ENCODE measurements around the gene HPDL. TPM values are rescaled to one million over a fixed set of nuclear protein-coding genes. Genes with fewer than 3 reads are reported as not detected.
A peak's percentile ranks its signal among the peaks of the same experiment; 100 is the strongest.

HPDL gene
- total and polyA plus RNA-seq, 10 of the 15 experiments (the other 5 are each of a cell fraction or from before 2014, with no cell fraction given): 1.3 to 75.5 (median 31.8) TPM

DNA sequence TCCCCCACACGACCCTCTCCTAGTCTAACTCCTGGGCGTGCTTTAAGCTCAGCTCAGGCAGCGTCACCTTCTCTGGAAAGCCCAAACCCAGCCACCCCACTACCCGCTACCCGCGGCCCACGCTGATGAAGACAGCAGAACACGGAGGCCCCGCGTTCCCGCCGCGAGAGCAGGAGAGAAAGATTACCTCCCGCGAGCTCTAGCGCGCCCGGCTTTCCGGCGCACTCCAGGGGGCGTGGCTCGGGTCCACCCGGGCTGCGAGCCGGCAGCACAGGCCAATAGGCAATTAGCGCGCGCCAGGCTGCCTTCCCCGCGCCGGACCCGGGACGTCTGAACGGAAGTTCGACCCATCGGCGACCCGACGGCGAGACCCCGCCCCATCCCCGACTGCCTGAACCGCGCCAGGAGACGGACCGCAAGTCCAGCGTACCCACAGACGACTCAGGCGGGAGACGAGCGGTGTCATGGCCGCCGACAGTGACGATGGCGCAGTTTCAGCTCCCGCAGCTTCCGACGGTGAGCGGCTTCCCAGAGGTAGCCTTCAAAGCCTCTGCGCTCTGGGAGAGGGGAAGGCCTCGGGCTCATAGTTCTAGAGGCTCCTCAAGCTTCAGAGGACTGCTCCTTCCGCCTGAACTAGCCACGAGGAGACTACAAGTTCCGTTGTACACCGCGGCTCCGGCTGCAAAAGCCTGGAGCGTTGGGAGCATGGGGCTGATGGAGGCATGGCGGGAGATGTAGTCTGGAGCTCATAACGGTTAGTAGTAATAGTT, 13.3 kb downstream of the HPDL start, which contains the start of the genes MUTYH and TOE1 (continued):
- TF ChIP-seq, protein P1, sequence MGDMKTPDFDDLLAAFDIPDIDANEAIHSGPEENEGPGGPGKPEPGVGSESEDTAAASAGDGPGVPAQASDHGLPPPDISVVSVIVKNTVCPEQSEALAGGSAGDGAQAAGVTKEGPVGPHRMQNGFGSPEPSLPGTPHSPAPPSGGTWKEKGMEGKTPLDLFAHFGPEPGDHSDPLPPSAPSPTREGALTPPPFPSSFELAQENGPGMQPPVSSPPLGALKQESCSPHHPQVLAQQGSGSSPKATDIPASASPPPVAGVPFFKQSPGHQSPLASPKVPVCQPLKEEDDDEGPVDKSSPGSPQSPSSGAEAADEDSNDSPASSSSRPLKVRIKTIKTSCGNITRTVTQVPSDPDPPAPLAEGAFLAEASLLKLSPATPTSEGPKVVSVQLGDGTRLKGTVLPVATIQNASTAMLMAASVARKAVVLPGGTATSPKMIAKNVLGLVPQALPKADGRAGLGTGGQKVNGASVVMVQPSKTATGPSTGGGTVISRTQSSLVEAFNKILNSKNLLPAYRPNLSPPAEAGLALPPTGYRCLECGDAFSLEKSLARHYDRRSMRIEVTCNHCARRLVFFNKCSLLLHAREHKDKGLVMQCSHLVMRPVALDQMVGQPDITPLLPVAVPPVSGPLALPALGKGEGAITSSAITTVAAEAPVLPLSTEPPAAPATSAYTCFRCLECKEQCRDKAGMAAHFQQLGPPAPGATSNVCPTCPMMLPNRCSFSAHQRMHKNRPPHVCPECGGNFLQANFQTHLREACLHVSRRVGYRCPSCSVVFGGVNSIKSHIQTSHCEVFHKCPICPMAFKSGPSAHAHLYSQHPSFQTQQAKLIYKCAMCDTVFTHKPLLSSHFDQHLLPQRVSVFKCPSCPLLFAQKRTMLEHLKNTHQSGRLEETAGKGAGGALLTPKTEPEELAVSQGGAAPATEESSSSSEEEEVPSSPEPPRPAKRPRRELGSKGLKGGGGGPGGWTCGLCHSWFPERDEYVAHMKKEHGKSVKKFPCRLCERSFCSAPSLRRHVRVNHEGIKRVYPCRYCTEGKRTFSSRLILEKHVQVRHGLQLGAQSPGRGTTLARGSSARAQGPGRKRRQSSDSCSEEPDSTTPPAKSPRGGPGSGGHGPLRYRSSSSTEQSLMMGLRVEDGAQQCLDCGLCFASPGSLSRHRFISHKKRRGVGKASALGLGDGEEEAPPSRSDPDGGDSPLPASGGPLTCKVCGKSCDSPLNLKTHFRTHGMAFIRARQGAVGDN (IDR thresholded peaks at IDR 0.05): 0 out of 2 replicates have a peak, but pooled peaks have one; percentile 42
- TF ChIP-seq HCFC1 (IDR thresholded peaks at IDR 0.05; ENCODE audit: low read length): peak; percentile 92
- peak; percentile 20 for TF ChIP-seq ATF7 (IDR thresholded peaks at IDR 0.05; ENCODE audit: low read depth)
- TF ChIP-seq DPF2 (IDR thresholded peaks at IDR 0.05): peak; percentile 75

DNA sequence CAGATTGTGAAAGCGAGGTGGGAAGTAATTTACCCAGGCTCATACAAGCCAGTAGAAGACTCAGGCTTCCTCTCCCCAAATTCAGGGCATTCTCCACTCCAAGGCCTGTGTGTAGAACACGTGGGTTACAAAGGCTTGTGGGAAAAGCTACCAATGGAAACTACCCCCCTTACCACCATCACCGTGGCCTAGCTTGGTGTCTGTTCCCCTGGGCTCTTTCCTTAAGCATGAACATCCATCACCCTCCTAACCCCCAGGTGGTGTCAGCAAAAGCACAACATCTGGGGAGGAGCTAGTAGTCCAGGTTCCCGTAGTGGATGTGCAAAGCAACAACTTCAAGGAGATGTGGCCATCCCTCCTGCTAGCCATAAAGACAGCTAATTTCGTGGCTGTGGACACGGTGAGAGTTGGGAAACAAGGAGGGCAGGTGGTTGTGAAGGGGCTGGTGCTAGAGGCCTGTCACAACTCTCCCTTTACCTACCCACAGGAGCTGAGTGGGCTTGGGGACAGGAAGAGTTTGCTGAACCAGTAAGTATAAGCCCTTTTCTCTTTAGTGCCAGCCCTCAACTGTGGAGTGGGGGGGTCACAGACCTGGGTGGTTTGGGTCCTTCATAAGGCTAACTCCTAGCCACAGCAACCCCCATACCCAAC, 14.2 kb downstream of the HPDL start:
- H3K9ac ChIP-seq (ENCODE audit: control insufficient read depth, insufficient read depth, low read length): peak overlapping the region; percentile 98
- BruUV-seq (replicated peaks): no TSS peak
- ChIA-PET RAD21 (ENCODE audit: unreplicated experiment) (interaction anchor here (0.7 to 4.1 kb wide), 20 partner anchors 10 to 609 kb away, joined by 3 to 83 read pairs (median 5); partner anchors contain the start of genes CCDC163, HECTD3, HPDL and MMACHC), SMC1A (ENCODE audit: uncharacterized antibody, unreplicated experiment) (interaction anchor here (1.0 to 7.9 kb wide), 18 partner anchors 7 to 329 kb away, joined by 3 to 73 read pairs (median 9); partner anchors contain the start of genes CCDC163, HPDL, MMACHC and TESK2), POLR2A (interaction anchor here (0.7 to 5.4 kb wide), 19 partner anchors 8 to 355 kb away, joined by 3 to 98 read pairs (median 6); partner anchors contain the start of genes AKR1A1, CCDC163, EIF2B3 and GPBP1L1), CTCF (interaction anchor here (0.9 to 6.6 kb wide), 15 partner anchors 14 to 329 kb away, joined by 3 to 94 read pairs (median 9); partner anchors contain the start of genes CCDC163, HECTD3, HPDL and MMACHC)
- peaks cover 19 to 25% of the 10 kb centered on the region in 2 experiments for H3K36me3 ChIP-seq (ENCODE audit: control insufficient read depth in 2 of 2, insufficient read depth in 2 of 2, low read length in 1 of 2)
- H3K4me3 ChIP-seq: peak overlapping the region; percentile 71
- no peaks in the 10 kb centered on the region for H3K9me3 ChIP-seq (replicated peaks; ENCODE audit: control insufficient read depth, insufficient read depth, low read length)
- in situ Hi-C loops (cut with MboI): no loop called here
- intact Hi-C loops (cut with micrococcal nuclease; ENCODE audit: unreplicated experiment): loop anchor here (1.0 to 5.0 kb wide), 4 partner anchors 37 to 346 kb away; partner anchors contain the start of genes CCDC163, GPBP1L1, HECTD3 and MMACHC
- FAIRE-seq (peak; percentile 47), ATAC-seq (peak; percentile 6), DNase-seq (ENCODE audit: low read depth, low spot score) (no peak)
- TF ChIP-seq RUNX3 (IDR thresholded peaks at IDR 0.05; ENCODE audit: low read length): peak; percentile 13; the same call in 1 of the 2 replicates
- TF ChIP-seq POLR2A (IDR thresholded peaks at IDR 0.05; ENCODE audit: low read depth, low read length): peak; percentile 67
- TF ChIP-seq RAD21 (IDR thresholded peaks at IDR 0.05; ENCODE audit: insufficient read depth, low read depth, low read length): peak; percentile 21; the same call in 1 of the 2 replicates
- no peak for TF ChIP-seq SREBF1 (IDR thresholded peaks at IDR 0.05; ENCODE audit: low read length)
- TF ChIP-seq, protein P2, sequence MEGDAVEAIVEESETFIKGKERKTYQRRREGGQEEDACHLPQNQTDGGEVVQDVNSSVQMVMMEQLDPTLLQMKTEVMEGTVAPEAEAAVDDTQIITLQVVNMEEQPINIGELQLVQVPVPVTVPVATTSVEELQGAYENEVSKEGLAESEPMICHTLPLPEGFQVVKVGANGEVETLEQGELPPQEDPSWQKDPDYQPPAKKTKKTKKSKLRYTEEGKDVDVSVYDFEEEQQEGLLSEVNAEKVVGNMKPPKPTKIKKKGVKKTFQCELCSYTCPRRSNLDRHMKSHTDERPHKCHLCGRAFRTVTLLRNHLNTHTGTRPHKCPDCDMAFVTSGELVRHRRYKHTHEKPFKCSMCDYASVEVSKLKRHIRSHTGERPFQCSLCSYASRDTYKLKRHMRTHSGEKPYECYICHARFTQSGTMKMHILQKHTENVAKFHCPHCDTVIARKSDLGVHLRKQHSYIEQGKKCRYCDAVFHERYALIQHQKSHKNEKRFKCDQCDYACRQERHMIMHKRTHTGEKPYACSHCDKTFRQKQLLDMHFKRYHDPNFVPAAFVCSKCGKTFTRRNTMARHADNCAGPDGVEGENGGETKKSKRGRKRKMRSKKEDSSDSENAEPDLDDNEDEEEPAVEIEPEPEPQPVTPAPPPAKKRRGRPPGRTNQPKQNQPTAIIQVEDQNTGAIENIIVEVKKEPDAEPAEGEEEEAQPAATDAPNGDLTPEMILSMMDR (IDR thresholded peaks at IDR 0.05 in 2 of 3, conservative IDR thresholded peaks at IDR 0.05 in 1 of 3; ENCODE audit: control insufficient read depth in 2 of 3, extremely low read depth in 1 of 3, insufficient read depth in 1 of 3, low read depth in 3 of 3, low read length in 3 of 3): peak in 1 of 3 experiments; percentile 29; a peak in 2 of 6 replicates
- no peak for TF ChIP-seq ZNF384 (IDR thresholded peaks at IDR 0.05; ENCODE audit: borderline replicate concordance, low read depth, low read length)
- peak; percentile 70 for TF ChIP-seq SMAD5 (IDR thresholded peaks at IDR 0.05; ENCODE audit: low read depth)
- peak; percentile 37; the same call in 1 of the 2 replicates for TF ChIP-seq POLR2AphosphoS5 (IDR thresholded peaks at IDR 0.05; ENCODE audit: low read length)
- TF ChIP-seq CHD1 (IDR thresholded peaks at IDR 0.05; ENCODE audit: low read depth, low read length): no peak
- no peak for TF ChIP-seq MEF2B (IDR thresholded peaks at IDR 0.05; ENCODE audit: partially characterized antibody, poor library complexity, severe bottlenecking)
- WGBS (ENCODE audit: insufficient coverage, insufficient replicate concordance, low lambda C conversion rate, missing lambda C conversion rate): 8% methylated on average over 6 of the region's 6 CpGs
- H3K4me2 ChIP-seq (ENCODE audit: control insufficient read depth, insufficient read depth): peak overlapping the region; percentile 82
- H3K27me3 ChIP-seq (replicated peaks in 1 of 2; ENCODE audit: control insufficient read depth in 2 of 2, insufficient read depth in 2 of 2, low read length in 1 of 2): no peaks in the 10 kb centered on the region
- peaks cover 11% of the 10 kb centered on the region for H3K4me1 ChIP-seq (ENCODE audit: control insufficient read depth, insufficient read depth, low read length)
- no peak overlapping the region for H2AFZ ChIP-seq (ENCODE audit: control insufficient read depth, low read depth, low read length)
- peaks cover 38% of the 10 kb centered on the region for H3K79me2 ChIP-seq (ENCODE audit: control insufficient read depth, insufficient read depth, low read length)
- H4K20me1 ChIP-seq (ENCODE audit: control insufficient read depth, insufficient read depth): no peaks in the 10 kb centered on the region
- H3K27ac ChIP-seq (ENCODE audit: control insufficient read depth, insufficient read depth): peak overlapping the region; percentile 93
